SH-SY5Y (cell line): ENCODE measurements around the gene VAC14.

Experiments
- GATA2 ChIP-seq: IDR thresholded peaks from 2 replicates; pipeline ENCODE4 v1.6.1; 2011; ENCODE audit warnings: mild to moderate bottlenecking, low read depth, low read length
- GATA3 ChIP-seq: IDR thresholded peaks from 2 replicates; pipeline ENCODE4 v1.6.1; 2011; ENCODE audit warnings: low read depth, mild to moderate bottlenecking, low read length, moderate library complexity

- TF ChIP-seq GATA2 = no peak
- no peak for TF ChIP-seq GATA3
These were observed 107.9 kb downstream of the VAC14 start for GRCh38 chr16:70692873-70693671.
